Measurements from ENCODE around the gene MSMP. TPM values are rescaled to one million over a fixed set of nuclear protein-coding genes. Genes with fewer than 3 reads are reported as not detected.
A peak's percentile ranks its signal among the peaks of the same experiment; 100 is the strongest.

The MSMP gene
- total and polyA plus RNA-seq, 9 of the 15 experiments (the other 6 are each of a cell fraction or from before 2014, with no cell fraction given) = 0.60 TPM; not detected in 8

DNA sequence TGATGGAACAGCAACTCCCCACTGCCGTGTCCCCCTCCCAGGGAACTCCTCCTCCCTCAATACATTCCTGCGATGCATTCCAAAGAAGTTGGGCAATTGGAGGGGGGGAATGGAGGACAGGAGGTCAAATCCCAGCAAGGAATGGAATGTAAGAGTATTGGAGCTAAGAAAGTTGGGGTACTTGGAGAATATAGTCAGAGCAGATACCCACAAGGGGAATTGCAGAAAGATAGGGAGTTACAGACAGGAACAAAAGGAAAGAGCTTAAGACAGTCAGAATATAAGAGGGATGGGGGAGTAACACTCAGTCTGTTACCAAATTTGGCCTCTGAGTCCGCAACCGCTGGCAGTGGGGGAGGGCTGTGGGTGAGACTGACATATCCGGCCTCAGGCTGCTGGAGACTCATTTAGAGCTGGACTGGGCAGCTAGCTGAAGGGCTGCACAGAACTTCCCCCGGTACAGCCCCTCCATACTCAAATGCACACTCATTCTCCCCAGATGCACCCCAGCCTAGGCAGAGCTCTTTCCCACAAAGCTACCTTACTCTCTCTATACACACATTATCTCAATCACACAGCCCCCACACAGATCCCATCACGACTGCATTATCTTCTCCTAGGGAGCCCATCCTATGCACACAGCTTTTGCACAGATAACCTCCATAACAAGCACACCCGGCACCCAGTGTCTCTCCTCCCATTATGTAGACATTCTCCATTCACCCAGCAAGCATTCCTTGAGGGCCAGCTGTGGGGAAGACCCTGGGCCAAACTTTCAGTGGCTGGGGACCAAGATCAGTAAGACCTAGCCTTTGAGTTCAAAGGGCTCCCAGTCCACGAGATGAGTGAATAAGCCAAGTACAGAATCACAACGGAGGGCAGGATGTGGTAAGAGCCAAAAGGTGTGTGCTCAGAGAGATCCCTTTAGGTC lies 25.8 kb downstream of the MSMP start (continued):
- TF ChIP-seq MXI1 (IDR thresholded peaks at IDR 0.05; ENCODE audit: low read depth, low read length) (0 out of 2 replicates have a peak, but pooled peaks have one; percentile 11), DIDO1 (tag; IDR thresholded peaks at IDR 0.05; ENCODE audit: low read depth) (no peak), KAT2B (IDR thresholded peaks at IDR 0.05; ENCODE audit: low read depth, low read length) (no peak), HDAC6 (IDR thresholded peaks at IDR 0.05; ENCODE audit: low read depth, low read length) (no peak), RHOXF2B (CRISPR knock-in tag; conservative IDR thresholded peaks at IDR 0.05) (no peak), ZFP30 (CRISPR knock-in tag; IDR thresholded peaks at IDR 0.05; ENCODE audit: borderline replicate concordance) (no peak), ZFP1 (CRISPR knock-in tag; IDR thresholded peaks at IDR 0.05) (no peak), HDAC8 (tag; IDR thresholded peaks at IDR 0.05) (no peak), CBX1 (IDR thresholded peaks at IDR 0.05; ENCODE audit: low read depth) (no peak; the same call in 1 of the 2 replicates), MAFF (IDR thresholded peaks at IDR 0.05; ENCODE audit: low read length) (peak; percentile 54; the same call in 1 of the 2 replicates), ZNF586 (CRISPR knock-in tag; conservative IDR thresholded peaks at IDR 0.05) (no peak), MBD2 (IDR thresholded peaks at IDR 0.05; ENCODE audit: borderline replicate concordance, low read depth) (peak; percentile 44), PYGO2 (tag; IDR thresholded peaks at IDR 0.05) (no peak; the same call in 1 of the 2 replicates), TBP (optimal IDR thresholded peaks at IDR 0.05; ENCODE audit: low read depth, low read length) (peak; percentile 53), BRCA1 (IDR thresholded peaks at IDR 0.05) (no peak), BRCA1 (CRISPR knock-in tag; IDR thresholded peaks at IDR 0.05) (no peak), MTA1 (IDR thresholded peaks at IDR 0.05; ENCODE audit: borderline replicate concordance) (peak; percentile 80), FOXK2 (conservative IDR thresholded peaks at IDR 0.05 in 1 of 2, IDR thresholded peaks at IDR 0.05 in 1 of 2; ENCODE audit: low read depth in 2 of 2) (no peak; a peak in 1 of 4 replicates), RBM22 (IDR thresholded peaks at IDR 0.05; ENCODE audit: low read depth, low read length, poor library complexity, severe bottlenecking) (no peak), ZNF445 (CRISPR knock-in tag; IDR thresholded peaks at IDR 0.05; ENCODE audit: low read depth) (no peak), ZNF263 (CRISPR knock-in tag; IDR thresholded peaks at IDR 0.05; ENCODE audit: borderline replicate concordance) (no peak), ZNF780A (CRISPR knock-in tag; IDR thresholded peaks at IDR 0.05) (no peak)
- TF ChIP-seq, protein P1, sequence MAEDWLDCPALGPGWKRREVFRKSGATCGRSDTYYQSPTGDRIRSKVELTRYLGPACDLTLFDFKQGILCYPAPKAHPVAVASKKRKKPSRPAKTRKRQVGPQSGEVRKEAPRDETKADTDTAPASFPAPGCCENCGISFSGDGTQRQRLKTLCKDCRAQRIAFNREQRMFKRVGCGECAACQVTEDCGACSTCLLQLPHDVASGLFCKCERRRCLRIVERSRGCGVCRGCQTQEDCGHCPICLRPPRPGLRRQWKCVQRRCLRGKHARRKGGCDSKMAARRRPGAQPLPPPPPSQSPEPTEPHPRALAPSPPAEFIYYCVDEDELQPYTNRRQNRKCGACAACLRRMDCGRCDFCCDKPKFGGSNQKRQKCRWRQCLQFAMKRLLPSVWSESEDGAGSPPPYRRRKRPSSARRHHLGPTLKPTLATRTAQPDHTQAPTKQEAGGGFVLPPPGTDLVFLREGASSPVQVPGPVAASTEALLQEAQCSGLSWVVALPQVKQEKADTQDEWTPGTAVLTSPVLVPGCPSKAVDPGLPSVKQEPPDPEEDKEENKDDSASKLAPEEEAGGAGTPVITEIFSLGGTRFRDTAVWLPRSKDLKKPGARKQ (CRISPR knock-in tag; IDR thresholded peaks at IDR 0.05) = no peak
- TF ChIP-seq, protein P2, sequence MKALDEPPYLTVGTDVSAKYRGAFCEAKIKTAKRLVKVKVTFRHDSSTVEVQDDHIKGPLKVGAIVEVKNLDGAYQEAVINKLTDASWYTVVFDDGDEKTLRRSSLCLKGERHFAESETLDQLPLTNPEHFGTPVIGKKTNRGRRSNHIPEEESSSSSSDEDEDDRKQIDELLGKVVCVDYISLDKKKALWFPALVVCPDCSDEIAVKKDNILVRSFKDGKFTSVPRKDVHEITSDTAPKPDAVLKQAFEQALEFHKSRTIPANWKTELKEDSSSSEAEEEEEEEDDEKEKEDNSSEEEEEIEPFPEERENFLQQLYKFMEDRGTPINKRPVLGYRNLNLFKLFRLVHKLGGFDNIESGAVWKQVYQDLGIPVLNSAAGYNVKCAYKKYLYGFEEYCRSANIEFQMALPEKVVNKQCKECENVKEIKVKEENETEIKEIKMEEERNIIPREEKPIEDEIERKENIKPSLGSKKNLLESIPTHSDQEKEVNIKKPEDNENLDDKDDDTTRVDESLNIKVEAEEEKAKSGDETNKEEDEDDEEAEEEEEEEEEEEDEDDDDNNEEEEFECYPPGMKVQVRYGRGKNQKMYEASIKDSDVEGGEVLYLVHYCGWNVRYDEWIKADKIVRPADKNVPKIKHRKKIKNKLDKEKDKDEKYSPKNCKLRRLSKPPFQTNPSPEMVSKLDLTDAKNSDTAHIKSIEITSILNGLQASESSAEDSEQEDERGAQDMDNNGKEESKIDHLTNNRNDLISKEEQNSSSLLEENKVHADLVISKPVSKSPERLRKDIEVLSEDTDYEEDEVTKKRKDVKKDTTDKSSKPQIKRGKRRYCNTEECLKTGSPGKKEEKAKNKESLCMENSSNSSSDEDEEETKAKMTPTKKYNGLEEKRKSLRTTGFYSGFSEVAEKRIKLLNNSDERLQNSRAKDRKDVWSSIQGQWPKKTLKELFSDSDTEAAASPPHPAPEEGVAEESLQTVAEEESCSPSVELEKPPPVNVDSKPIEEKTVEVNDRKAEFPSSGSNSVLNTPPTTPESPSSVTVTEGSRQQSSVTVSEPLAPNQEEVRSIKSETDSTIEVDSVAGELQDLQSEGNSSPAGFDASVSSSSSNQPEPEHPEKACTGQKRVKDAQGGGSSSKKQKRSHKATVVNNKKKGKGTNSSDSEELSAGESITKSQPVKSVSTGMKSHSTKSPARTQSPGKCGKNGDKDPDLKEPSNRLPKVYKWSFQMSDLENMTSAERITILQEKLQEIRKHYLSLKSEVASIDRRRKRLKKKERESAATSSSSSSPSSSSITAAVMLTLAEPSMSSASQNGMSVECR (CRISPR knock-in tag; IDR thresholded peaks at IDR 0.05) = no peak

Measured in K562 (cell line).